OCI-LY3 (cell line): ENCODE data around the gene CEP170B.
A peak's percentile ranks its signal among the peaks of the same experiment; 100 is the strongest.

Source experiments
- H2AFZ ChIP-seq: fragments of 200-600, 300-600 bp; shearing (Covaris generic); 2 replicates; pipeline ENCODE4 v1.6.0; 2014; ENCODE audit warnings: antibody characterized with exemption, low read depth, low read length
- H3K27ac ChIP-seq: fragments of 200-600, 300-600 bp; sonication (generic); 2 replicates; pipeline ENCODE4 v1.5.1; 2014; ENCODE audit warnings: mild to moderate bottlenecking, low read length, moderate library complexity, mixed read lengths
- H3K27me3 ChIP-seq: fragments of 200-600, 300-600 bp; sonication (generic); 2 replicates; pipeline ENCODE4 v1.6.1; 2014; ENCODE audit warnings: low read depth, low read length, mixed read lengths
- H3K36me3 ChIP-seq: fragments of 200-600, 300-600 bp; sonication (generic); replicated peaks from 2 replicates; pipeline ENCODE3; 2014; ENCODE audit warnings: low read depth, low read length, mixed read lengths
- H3K4me1 ChIP-seq: fragments of 300-600, 200-600 bp; sonication (generic); 2 replicates; pipeline ENCODE4 v1.6.1; 2014; ENCODE audit warnings: low read length, mixed read lengths
- H3K4me2 ChIP-seq: fragments of 200-600, 300-600 bp; sonication (generic); 2 replicates; pipeline ENCODE4 v1.6.1; 2014; ENCODE audit warnings: low read length, mixed read lengths
- H3K4me3 ChIP-seq: fragments of 300-600, 200-600 bp; sonication (generic); 2 replicates; pipeline ENCODE4 v1.5.1; 2014; ENCODE audit warnings: antibody characterized with exemption, mild to moderate bottlenecking, low read length, moderate library complexity
- H3K79me2 ChIP-seq: fragments of 300-600, 200-600 bp; shearing (Covaris generic); 2 replicates; pipeline ENCODE4 v1.6.1; 2014; ENCODE audit warnings: mild to moderate bottlenecking, low read length, mixed read lengths
- H3K9ac ChIP-seq: fragments of 300-600, 200-600 bp; shearing (Covaris generic); 2 replicates; pipeline ENCODE4 v1.6.0; 2014; ENCODE audit warnings: mild to moderate bottlenecking, low read length, moderate library complexity
- H3K9me3 ChIP-seq: fragments of 200-600, 300-600 bp; shearing (Covaris generic); 2 replicates; pipeline ENCODE4 v1.6.1; 2014; ENCODE audit warnings: low read length, mixed read lengths; ENCODE audit not compliant: insufficient read depth
- H4K20me1 ChIP-seq: fragments of 200-600, 300-600 bp; sonication (generic); 2 replicates; pipeline ENCODE4 v1.6.1; 2016; ENCODE audit warnings: low read length, mixed read lengths; ENCODE audit not compliant: insufficient read depth
- CTCF ChIP-seq: fragments of 200-600, 300-600 bp; sonication (generic); IDR thresholded peaks from 2 replicates; pipeline ENCODE4 v1.5.1; 2014; ENCODE audit warnings: antibody characterized with exemption, low read length, low read depth
- EZH2phosphoT487 ChIP-seq: fragments of 200-600 bp; shearing (Covaris generic); IDR thresholded peaks from 2 replicates; pipeline ENCODE4 v1.6.1; 2018; ENCODE audit warnings: antibody characterized with exemption, mixed run types, low read depth

CEP170B gene

GRCh38 chr14:104935026-104935650 lies 70.1 kb downstream of the CEP170B start:
- no peaks in the 10 kb centered on the region for H3K9me3 ChIP-seq
- H3K27me3 ChIP-seq = peaks cover 33% of the 10 kb centered on the region
- H4K20me1 ChIP-seq = peaks cover 14% of the 10 kb centered on the region
- H2AFZ ChIP-seq = no peak overlapping the region
- no peak overlapping the region for H3K4me2 ChIP-seq
- no peak overlapping the region for H3K27ac ChIP-seq
- H3K79me2 ChIP-seq = no peaks in the 10 kb centered on the region
- H3K9ac ChIP-seq = no peak overlapping the region
- H3K4me3 ChIP-seq = no peak overlapping the region
- peaks cover 21% of the 10 kb centered on the region for H3K36me3 ChIP-seq
- TF ChIP-seq CTCF (no peak), EZH2phosphoT487 (no peak)
- H3K4me1 ChIP-seq = 0 out of 2 replicates have a peak, but pooled peaks cover 6% of the 10 kb centered on the region

- H3K4me2 ChIP-seq = no peak overlapping the region
- H3K27me3 ChIP-seq = peaks cover 41% of the 10 kb centered on the region
These were observed 70.9 kb downstream of the CEP170B start for GRCh38 chr14:104935955-104936354.

GRCh38 chr14:104936361-104937155 lies 71.5 kb downstream of the CEP170B start:
- Histone ChIP-seq H4K20me1 (0 out of 2 replicates have a peak, but pooled peaks cover 4% of the 10 kb centered on the region), H3K4me2 (no peak overlapping the region), H3K9ac (no peak overlapping the region), H3K4me1 (0 out of 2 replicates have a peak, but pooled peaks cover 6% of the 10 kb centered on the region), H3K36me3 (peaks cover 12% of the 10 kb centered on the region), H3K9me3 (no peaks in the 10 kb centered on the region), H3K4me3 (no peak overlapping the region), H3K79me2 (no peaks in the 10 kb centered on the region), H3K27me3 (peaks cover 43% of the 10 kb centered on the region), H2AFZ (no peak overlapping the region), H3K27ac (no peak overlapping the region)
- peak; percentile 9; the same call in 1 of the 2 replicates for TF ChIP-seq CTCF
- no peak for TF ChIP-seq EZH2phosphoT487

More at GRCh38 chr14:104935955-104936354, 70.9 kb downstream of the CEP170B start:
- Histone ChIP-seq H4K20me1 (peaks cover 6% of the 10 kb centered on the region; the same call in 1 of the 2 replicates), H3K36me3 (peaks cover 14% of the 10 kb centered on the region), H3K79me2 (no peaks in the 10 kb centered on the region), H3K4me3 (no peak overlapping the region), H2AFZ (no peak overlapping the region), H3K9me3 (no peaks in the 10 kb centered on the region), H3K9ac (no peak overlapping the region), H3K27ac (no peak overlapping the region), H3K4me1 (0 out of 2 replicates have a peak, but pooled peaks cover 6% of the 10 kb centered on the region)
- no peak for TF ChIP-seq EZH2phosphoT487

- peaks cover 6% of the 10 kb centered on the region for H3K36me3 ChIP-seq
- H3K9me3 ChIP-seq = no peaks in the 10 kb centered on the region
- no peaks in the 10 kb centered on the region for H3K79me2 ChIP-seq
- H3K27me3 ChIP-seq = peaks cover 43% of the 10 kb centered on the region
- no peak overlapping the region for H3K4me2 ChIP-seq
- 0 out of 2 replicates have a peak, but pooled peaks cover 4% of the 10 kb centered on the region for H4K20me1 ChIP-seq
- H3K4me3 ChIP-seq = no peak overlapping the region
- no peak overlapping the region for H3K27ac ChIP-seq
- 0 out of 2 replicates have a peak, but pooled peaks cover 6% of the 10 kb centered on the region for H3K4me1 ChIP-seq
- no peak for TF ChIP-seq EZH2phosphoT487
- TF ChIP-seq CTCF = no peak
- H2AFZ ChIP-seq = no peak overlapping the region
- H3K9ac ChIP-seq = no peak overlapping the region
These were observed 72.1 kb downstream of the CEP170B start for GRCh38 chr14:104937161-104937560.
